ENCODE data around the gene MGAT4B.

DNA sequence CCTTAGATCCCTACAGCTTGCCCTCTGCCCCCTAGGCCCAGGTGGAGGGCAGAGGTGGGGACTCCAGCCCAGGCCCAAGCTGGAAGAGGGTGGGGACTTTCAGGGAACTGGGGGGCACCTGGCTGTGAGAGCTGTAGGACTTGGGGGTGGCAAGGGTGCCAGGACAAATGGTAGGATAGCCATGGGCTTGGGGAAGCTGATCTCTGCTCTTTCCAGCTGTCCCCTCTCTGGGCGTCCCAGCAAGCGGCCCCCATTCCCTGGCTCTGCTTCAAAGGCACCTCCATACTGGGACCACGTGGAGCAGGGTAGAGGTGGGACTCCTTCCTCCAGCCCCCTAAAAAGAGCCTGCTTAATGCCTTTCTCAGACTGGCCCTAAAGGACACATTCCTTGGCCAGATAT is 12.5 kb downstream of the MGAT4B start:
- TF ChIP-seq, protein P1, sequence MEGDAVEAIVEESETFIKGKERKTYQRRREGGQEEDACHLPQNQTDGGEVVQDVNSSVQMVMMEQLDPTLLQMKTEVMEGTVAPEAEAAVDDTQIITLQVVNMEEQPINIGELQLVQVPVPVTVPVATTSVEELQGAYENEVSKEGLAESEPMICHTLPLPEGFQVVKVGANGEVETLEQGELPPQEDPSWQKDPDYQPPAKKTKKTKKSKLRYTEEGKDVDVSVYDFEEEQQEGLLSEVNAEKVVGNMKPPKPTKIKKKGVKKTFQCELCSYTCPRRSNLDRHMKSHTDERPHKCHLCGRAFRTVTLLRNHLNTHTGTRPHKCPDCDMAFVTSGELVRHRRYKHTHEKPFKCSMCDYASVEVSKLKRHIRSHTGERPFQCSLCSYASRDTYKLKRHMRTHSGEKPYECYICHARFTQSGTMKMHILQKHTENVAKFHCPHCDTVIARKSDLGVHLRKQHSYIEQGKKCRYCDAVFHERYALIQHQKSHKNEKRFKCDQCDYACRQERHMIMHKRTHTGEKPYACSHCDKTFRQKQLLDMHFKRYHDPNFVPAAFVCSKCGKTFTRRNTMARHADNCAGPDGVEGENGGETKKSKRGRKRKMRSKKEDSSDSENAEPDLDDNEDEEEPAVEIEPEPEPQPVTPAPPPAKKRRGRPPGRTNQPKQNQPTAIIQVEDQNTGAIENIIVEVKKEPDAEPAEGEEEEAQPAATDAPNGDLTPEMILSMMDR (conservative IDR thresholded peaks at IDR 0.05 in 1 of 2, IDR thresholded peaks at IDR 0.05 in 1 of 2; ENCODE audit: low read depth in 1 of 2, low read length in 2 of 2), result no peak
- TF ChIP-seq EZH2 (IDR thresholded peaks at IDR 0.05; ENCODE audit: low read length, missing control alignments), result no peak

Data from fibroblast of lung (primary cell).